NCI-H1048 (cell line): ENCODE data around the gene ADRA2C.

Experiments
- DNase-seq: peaks from one replicate; lab custom pipeline; 2025; lab: John Stamatoyannopoulos, UW

The ADRA2C gene

DNA sequence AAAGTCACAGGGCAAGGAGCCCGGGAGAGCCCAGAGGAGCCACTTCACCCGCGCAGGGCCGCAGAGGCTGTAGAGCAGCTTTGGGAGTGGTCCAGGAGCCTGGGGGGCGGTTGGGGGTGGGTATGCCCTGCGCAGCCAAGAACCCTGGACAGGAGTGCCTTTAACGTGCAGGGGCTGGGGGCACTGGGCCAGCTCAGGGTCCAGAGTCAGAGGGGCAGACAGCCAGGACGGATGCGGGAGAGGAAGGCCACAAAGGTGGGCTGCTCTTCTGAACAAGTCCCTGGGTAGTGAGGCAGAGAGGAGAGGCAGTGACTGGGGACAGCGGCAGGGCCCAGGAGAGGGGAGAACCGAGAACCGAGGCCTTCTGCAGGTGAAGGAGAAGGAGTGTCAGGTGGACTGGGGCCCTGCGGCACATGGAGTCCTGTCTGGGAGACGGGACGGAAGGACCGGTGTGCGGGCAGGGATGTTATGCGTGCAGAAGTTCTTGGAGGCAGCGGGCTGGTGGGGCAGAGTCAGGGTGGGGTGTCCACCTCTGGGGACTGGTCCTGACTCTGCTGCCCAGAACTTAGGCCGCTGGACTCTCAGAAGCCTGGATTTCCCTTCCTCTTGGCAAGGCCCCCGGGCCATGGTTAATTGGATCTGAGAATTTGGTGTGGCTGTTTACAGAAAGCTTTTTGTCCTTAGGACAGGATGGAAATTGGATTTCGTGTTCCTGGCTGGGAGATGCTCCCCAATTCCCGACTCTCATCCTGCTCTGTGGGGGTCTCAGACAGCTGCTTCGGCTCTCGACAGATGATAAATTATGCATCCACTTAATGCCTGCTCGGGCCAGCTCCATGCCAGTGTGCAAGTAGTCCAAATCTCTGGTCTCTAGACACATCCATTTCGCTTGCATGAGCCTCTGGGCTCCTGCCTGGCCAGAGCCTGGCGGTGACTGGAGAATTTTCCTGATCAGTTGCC is 31.9 kb downstream of the ADRA2C start:
- no peak for DNase-seq

- no peak for DNase-seq
Measured at GRCh38 chr4:3799496-3799895, 33.3 kb downstream of the ADRA2C start.

GRCh38 chr4:3800351-3800750 is 34.2 kb downstream of the ADRA2C start:
- DNase-seq, result no peak

GRCh38 chr4:3801521-3801920 is 35.3 kb downstream of the ADRA2C start:
- no peak for DNase-seq

DNA sequence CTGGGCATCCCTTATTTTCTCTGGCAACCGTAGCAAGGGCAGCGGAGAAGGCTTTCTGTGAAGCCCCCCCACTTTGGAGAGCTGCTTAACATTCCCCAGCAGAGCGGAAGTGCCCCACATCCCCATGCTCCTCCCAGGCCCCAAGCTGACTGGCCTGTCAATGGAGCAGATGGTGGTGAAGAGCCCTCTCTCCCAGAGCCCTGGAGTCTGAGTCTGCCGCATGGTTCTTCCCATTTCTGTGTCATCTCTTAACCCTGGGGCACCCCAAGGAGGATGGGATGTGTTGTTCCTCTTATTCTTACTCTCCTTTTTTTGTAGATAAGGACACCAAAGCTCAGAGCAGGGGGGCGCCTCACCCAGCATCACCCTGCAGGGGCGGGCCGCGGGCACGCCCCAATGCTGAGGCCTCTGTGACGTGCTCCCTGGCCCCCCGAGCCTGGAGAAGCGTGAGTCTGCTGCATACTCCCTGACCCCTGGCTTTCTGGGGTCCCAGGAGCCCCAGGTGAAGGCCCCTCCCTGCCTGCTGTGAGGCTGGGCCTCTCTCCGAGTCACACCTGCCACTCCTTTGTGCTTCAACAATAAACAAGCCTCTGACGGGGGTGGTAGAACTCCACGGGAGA is 35.9 kb downstream of the ADRA2C start:
- DNase-seq, result no peak

GRCh38 chr4:3802571-3803474 is 36.6 kb downstream of the ADRA2C start:
- no peak for DNase-seq

GRCh38 chr4:3803475-3803847 is 37.3 kb downstream of the ADRA2C start:
- no peak for DNase-seq

DNA sequence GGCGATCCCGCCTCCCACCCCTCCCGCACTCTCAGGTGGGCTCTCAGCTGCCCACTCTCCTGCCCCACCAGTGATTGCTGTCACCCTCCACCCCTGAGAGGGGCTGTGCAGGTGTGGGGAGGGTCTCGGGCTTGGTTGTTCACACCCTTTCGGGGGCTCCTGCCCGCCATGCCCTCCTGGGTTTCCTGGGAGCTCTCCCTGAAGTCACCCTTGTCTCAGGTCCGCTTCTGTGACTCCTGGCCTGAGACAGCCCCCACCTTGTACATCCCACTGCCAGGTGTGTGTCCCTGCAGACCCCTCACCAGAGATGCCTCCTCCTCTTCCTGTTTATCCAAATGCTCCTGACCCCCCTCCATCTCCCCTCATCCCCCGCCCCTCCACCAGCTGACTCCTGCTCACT is 37.8 kb downstream of the ADRA2C start:
- no peak for DNase-seq

DNA sequence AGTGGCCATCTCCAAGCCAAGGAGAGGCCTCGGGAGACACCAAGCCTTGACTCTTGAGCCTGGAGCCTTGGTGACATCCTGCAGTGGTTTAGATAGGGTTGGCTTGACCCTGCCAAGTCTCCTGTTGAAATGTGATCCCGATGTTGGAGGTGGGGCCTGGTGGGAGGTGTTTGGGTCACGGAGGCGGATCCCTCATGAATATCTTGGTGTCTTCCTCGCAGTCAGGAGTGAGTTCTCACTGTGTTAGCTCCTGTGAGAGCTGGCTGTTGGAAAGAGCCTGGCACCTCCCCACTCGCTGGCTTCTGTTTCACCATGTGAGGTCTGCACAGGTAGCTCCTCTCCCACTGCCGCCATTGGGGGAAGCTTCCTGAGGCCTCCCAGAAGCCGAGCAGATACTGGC is 38.8 kb downstream of the ADRA2C start:
- no peak for DNase-seq

GRCh38 chr4:3805731-3806130 is 39.5 kb downstream of the ADRA2C start:
- no peak for DNase-seq

- DNase-seq, result no peak
Measured at GRCh38 chr4:3807311-3807710, 41.1 kb downstream of the ADRA2C start.

DNA sequence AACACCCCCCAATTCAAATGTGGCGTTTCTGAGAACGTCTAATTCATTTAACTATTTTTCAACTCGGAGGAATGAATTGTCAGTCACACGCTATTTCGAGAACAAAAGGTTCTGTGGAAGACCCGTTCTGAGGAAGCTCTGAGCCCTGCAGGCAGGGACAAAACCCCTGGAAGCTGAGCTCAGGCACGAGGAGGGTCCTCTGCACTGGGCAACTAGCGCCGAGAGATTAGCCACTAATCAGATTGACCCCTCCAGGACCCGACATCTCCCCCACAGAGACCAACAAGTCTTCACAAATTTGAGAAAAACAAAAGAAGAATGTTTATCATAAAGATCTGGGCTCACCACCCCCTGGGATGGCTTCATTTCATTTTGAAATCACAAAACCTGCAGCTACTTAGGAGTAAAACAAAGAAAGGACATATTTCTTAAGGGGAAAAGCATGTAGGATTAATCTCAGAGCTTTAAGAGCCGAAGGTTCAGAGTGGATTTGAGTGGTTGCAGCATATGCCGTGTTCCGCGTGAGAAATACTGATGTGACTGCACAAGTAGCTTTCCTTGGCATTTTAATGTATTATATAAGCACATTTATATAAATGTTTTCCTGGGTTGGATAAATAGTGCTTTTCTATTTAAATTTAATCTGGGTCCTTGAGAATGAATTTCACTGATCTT is 41.8 kb downstream of the ADRA2C start:
- DNase-seq, result no peak

GRCh38 chr4:3808597-3808996 is 42.4 kb downstream of the ADRA2C start:
- no peak for DNase-seq

GRCh38 chr4:3809028-3809427 is 42.8 kb downstream of the ADRA2C start:
- DNase-seq, result no peak

- DNase-seq, result no peak
Measured at GRCh38 chr4:3809451-3810110, 43.4 kb downstream of the ADRA2C start.

- DNase-seq, result no peak
Measured at GRCh38 chr4:3810111-3810680, 44.0 kb downstream of the ADRA2C start.

DNA sequence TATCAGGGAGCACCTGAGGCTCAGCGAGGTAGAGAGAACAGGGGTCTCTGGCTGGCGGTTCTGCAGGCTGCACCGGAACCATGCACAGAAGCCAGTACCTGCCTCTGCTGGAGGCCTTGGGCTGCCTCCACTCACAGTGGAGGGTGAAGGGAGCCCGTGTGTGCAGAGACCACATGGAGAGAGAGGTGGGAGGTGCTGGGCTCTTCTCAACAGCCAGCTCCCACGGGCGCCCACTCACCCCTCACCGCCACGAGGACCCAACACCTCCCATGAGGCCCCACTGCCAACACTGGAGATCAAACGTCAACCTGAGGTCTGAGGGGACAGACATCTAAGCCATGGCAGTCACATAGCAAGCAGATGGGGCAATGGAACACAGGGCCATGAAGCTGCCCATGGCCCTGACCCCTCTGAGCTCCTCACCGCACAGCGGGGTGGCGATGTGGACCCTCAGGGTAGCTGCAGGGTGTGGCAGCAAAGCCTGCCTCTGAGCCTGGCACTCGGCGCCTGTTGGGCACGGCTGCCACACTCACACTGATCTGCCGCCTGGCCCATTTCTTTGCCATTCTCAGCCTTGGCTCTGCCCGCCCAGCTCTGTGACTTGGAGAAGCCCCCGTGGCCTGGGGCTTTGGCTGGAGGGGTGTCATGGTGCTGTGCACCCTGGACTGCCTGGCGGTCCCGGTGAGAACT is 44.8 kb downstream of the ADRA2C start:
- DNase-seq, result no peak

DNA sequence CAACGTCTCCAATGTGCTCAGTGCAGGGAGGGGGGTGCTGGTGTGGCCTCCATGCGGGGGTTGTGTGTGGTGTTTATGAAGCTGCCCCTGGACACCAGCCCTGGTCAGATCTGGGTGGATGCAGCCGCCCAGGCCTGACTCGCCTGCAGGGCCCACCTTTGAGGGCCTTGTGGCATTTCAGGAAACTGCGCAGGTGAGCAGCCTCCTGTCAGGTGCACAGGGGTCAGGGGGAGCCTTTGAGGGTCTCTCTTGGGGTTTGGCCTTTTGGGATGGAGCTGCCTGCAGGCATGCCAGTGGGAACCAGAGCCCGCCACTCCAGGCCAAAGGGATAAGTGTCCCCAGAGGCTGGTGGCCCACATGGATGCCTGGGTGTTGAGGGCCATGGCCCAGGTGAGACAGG is 45.4 kb downstream of the ADRA2C start:
- no peak for DNase-seq

DNA sequence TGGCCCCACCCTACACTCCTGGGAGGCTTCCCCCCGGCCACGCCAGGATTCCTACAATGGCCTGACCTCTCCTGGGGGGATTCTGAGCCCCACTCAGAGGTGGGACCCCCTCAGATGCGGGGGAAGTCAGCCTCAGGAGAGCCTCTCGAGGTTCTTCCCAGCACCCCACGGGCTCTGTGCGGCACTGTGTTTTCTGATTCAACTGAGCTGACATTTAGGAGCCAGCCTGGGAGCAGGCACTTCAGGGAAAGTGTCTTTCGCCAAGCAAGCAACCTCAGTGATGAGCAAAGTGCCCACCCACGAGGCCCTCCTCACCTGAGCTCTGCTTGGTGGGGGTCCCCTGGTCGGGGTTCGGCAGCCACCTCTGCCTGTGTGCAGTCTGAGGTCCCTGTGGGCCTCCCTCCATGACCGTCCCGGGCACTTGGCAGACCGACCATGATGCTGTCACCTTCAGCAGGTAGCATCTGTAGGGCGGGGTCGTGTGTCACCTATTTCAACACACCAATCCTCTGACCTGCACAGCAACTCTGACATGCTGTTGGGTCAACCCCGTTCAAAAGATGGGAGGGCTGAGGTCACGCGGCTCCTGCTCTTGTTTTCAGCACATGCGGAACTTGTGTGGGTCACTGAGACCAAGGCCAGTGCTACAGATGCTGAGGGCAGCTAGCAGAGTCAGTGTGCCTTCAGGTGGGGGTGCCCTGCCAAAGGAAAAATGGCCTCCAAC is 46.2 kb downstream of the ADRA2C start:
- no peak for DNase-seq
